Measurements from ENCODE around the gene TRIM22.

The TRIM22 gene

GRCh38 chr11:5746614-5747013, 57.0 kb downstream of the TRIM22 start:
- DNase-seq (ENCODE audit: low spot score) = no peak

DNA sequence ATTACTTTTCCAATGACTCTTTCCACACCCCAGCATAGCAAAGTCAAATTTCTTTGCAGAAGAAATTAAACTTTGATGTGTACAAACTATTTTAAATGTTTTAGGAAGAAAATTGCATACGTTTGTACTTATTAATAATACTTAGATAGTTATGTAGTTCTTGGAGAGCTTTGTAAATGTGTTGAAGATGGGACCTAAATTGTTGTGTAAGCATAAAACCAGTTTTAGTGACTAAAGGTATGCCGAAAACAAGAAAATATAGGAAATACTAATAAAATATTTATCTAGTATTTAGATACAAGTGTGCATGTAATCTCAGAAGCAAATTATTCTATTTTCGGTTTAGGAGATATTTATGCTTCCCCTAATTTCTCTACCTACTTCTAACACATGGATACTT, 60.2 kb downstream of the TRIM22 start:
- DNase-seq (ENCODE audit: low spot score) = no peak

- no peak for DNase-seq (ENCODE audit: low spot score)
Measured at GRCh38 chr11:5753943-5754342, 64.4 kb downstream of the TRIM22 start, which contains the start of gene OR52N4. OR52N4 (plus strand) TSS chr11:5754243; CDS start chr11:5754741, 498 bp downstream.

Data from cerebellar cortex (tissue), 1 donor.